Activated naive CD4-positive, alpha-beta T cell treated with anti-CD3 and anti-CD28 coated beads for 36 hours (primary cell): ENCODE data around the gene PCBP4. TPM values are rescaled to one million over a fixed set of nuclear protein-coding genes. Genes with fewer than 3 reads are reported as not detected.
"Not testable (repeated sequence)": the region's sequence is repeated elsewhere in the genome, so short reads cannot be mapped to it uniquely, and the experiment has no call there.

Source experiments
- CTCF ChIA-PET: fragments of 350-600 bp; sonication (Branson Sonifier 250); formaldehyde crosslinking; loops from one replicate; lab custom pipeline; 2021; ENCODE audit warnings: antibody characterized with exemption; lab: Charles Lee
- DNase-seq: peaks from one replicate; pipeline ENCODE4 v3.0.0-alpha.2; 2020
- H3K27ac Mint-ChIP-seq: one replicate; pipeline ENCODE4 v1.8.0; 2021; ENCODE audit warnings: mild to moderate bottlenecking, mixed read lengths
- H3K27me3 Mint-ChIP-seq: one replicate; pipeline ENCODE4 v1.8.0; 2021; ENCODE audit warnings: low read depth, mixed read lengths
- H3K36me3 Mint-ChIP-seq: one replicate; pipeline ENCODE4 v1.8.0; 2021; ENCODE audit warnings: low read depth, mixed read lengths
- H3K4me1 Mint-ChIP-seq: one replicate; pipeline ENCODE4 v1.8.0; 2021; ENCODE audit warnings: low read depth, mixed read lengths
- H3K4me3 Mint-ChIP-seq: one replicate; pipeline ENCODE4 v1.8.0; 2021; ENCODE audit warnings: mild to moderate bottlenecking, moderate library complexity, mixed read lengths
- H3K9me3 Mint-ChIP-seq: one replicate; pipeline ENCODE4 v1.8.0; 2021; ENCODE audit warnings: mixed read lengths
- intact Hi-C: fragments of 100-400 bp; cut with micrococcal nuclease; formaldehyde crosslinking; loops from one replicate; pipeline ENCODE4 v1.15.1; 2023
- total RNA-seq, 2 experiments: library from RNA; stranded (reverse); gene quantifications; one replicate each; pipeline ENCODE4 v1.2.3, GENCODE V29; 2021

The PCBP4 gene
- total RNA-seq, 2 experiments from 2014 or later, result 8.9 to 9.1 TPM

- Mint-ChIP-seq H3K4me1 (peaks cover 28% of the 10 kb centered on the region), H3K36me3 (peaks cover 43% of the 10 kb centered on the region), H3K4me3 (peak overlapping the region; percentile 98), H3K27ac (peak overlapping the region; percentile 53), H3K9me3 (no peaks in the 10 kb centered on the region), H3K27me3 (no peaks in the 10 kb centered on the region)
- CTCF ChIA-PET, result interaction anchor here (0.7 to 1.7 kb wide), 5 partner anchors 9 to 152 kb away, joined by 3 to 11 read pairs (median 5); partner anchors contain the start of genes ABHD14A, ABHD14B and ACY1
- DNase-seq, result no peak
- intact Hi-C loops, result loop anchor here (10.0 kb wide), 1 partner anchor 693 kb away; the partner anchor contains the start of genes GNL3 and PBRM1
These were observed 24.9 kb upstream of the PCBP4 start for GRCh38 chr3:51992017-51992682.

- CTCF ChIA-PET, result interaction anchor here (0.6 to 1.6 kb wide), 4 partner anchors 8 to 274 kb away, joined by 3 to 11 read pairs (median 4); partner anchors contain the start of gene ACY1
- intact Hi-C loops, result loop anchor here (10.0 kb wide), 1 partner anchor 694 kb away; the partner anchor contains the start of genes GNL3 and PBRM1
- H3K27ac Mint-ChIP-seq, result not testable (repeated sequence)
These were observed 23.3 kb upstream of the PCBP4 start for GRCh38 chr3:51990501-51990971.

GRCh38 chr3:51988286-51989146 lies 21.3 kb upstream of the PCBP4 start:
- Mint-ChIP-seq H3K4me1 (peaks cover 25% of the 10 kb centered on the region), H3K9me3 (no peaks in the 10 kb centered on the region), H3K27ac (peak overlapping the region; percentile 24), H3K4me3 (no peak overlapping the region), H3K36me3 (peaks cover 21% of the 10 kb centered on the region), H3K27me3 (no peaks in the 10 kb centered on the region)
- no peak for DNase-seq
- intact Hi-C loops, result no loop called here
- CTCF ChIA-PET, result no interaction called here

More at GRCh38 chr3:51990501-51990971, 23.3 kb upstream of the PCBP4 start:
- H3K9me3 Mint-ChIP-seq, DNase-seq, H3K4me3 Mint-ChIP-seq, H3K27me3 Mint-ChIP-seq: not testable (repeated sequence)
- Mint-ChIP-seq H3K36me3 (peaks cover 39% of the 10 kb centered on the region), H3K4me1 (peaks cover 26% of the 10 kb centered on the region)

- H3K9me3 Mint-ChIP-seq, result no peaks in the 10 kb centered on the region
- no peaks in the 10 kb centered on the region for H3K27me3 Mint-ChIP-seq
- H3K4me1 Mint-ChIP-seq, result peaks cover 23% of the 10 kb centered on the region
- H3K4me3 Mint-ChIP-seq, result no peak overlapping the region
- intact Hi-C loops, result no loop called here
- CTCF ChIA-PET, result interaction anchor here (1.1 kb wide), 1 partner anchor 157 kb away, joined by 3 read pairs; no protein-coding TSS in a partner anchor
- peaks cover 13% of the 10 kb centered on the region for H3K36me3 Mint-ChIP-seq
- H3K27ac Mint-ChIP-seq, result no peak overlapping the region
- DNase-seq, result no peak
These were observed 20.3 kb upstream of the PCBP4 start for GRCh38 chr3:51987568-51987967.

GRCh38 chr3:51986010-51986947 lies 19.0 kb upstream of the PCBP4 start:
- CTCF ChIA-PET, result interaction anchor here (1.1 kb wide), 1 partner anchor 159 kb away, joined by 3 read pairs; no protein-coding TSS in a partner anchor
- Mint-ChIP-seq H3K27me3 (no peaks in the 10 kb centered on the region), H3K27ac (no peak overlapping the region), H3K4me1 (peaks cover 28% of the 10 kb centered on the region), H3K4me3 (no peak overlapping the region), H3K36me3 (peaks cover 4% of the 10 kb centered on the region), H3K9me3 (no peaks in the 10 kb centered on the region)
- intact Hi-C loops, result no loop called here
- DNase-seq, result no peak

- Mint-ChIP-seq H3K4me3 (peak overlapping the region; percentile 16), H3K9me3 (no peaks in the 10 kb centered on the region), H3K4me1 (peaks cover 29% of the 10 kb centered on the region), H3K27ac (peak overlapping the region; percentile 31), H3K27me3 (no peaks in the 10 kb centered on the region), H3K36me3 (peaks cover 2% of the 10 kb centered on the region)
- intact Hi-C loops, result no loop called here
- CTCF ChIA-PET, result interaction anchor here (0.6 to 1.9 kb wide), 2 partner anchors 71 to 235 kb away, joined by 3 to 4 read pairs; partner anchors contain the start of gene DUSP7
- no peak for DNase-seq
These were observed 17.8 kb upstream of the PCBP4 start for GRCh38 chr3:51985063-51985462.

GRCh38 chr3:51984269-51984647 lies 17.0 kb upstream of the PCBP4 start:
- intact Hi-C loops, result loop anchor here (5.0 kb wide), 2 partner anchors 303 to 553 kb away; partner anchors contain the start of genes GLYCTK and UQCC5
- no peaks in the 10 kb centered on the region for H3K9me3 Mint-ChIP-seq
- CTCF ChIA-PET, result interaction anchor here (1.9 to 3.9 kb wide), 2 partner anchors 11 to 72 kb away, joined by 4 to 40 read pairs; partner anchors contain the start of genes ABHD14B and DUSP7
- H3K36me3 Mint-ChIP-seq, result peaks cover 2% of the 10 kb centered on the region
- no peak for DNase-seq
- H3K27me3 Mint-ChIP-seq, result no peaks in the 10 kb centered on the region
- H3K4me1 Mint-ChIP-seq, result peaks cover 29% of the 10 kb centered on the region
- H3K4me3 Mint-ChIP-seq, result peak overlapping the region; percentile 95
- H3K27ac Mint-ChIP-seq, result peak overlapping the region; percentile 36

GRCh38 chr3:51983578-51984268 lies 16.5 kb upstream of the PCBP4 start:
- CTCF ChIA-PET, result interaction anchor here (1.1 to 3.9 kb wide), 9 partner anchors 8 to 237 kb away, joined by 4 to 40 read pairs (median 5); partner anchors contain the start of genes ABHD14B, DUSP7, PARP3 and RRP9
- Mint-ChIP-seq H3K27ac (peak overlapping the region; percentile 91), H3K36me3 (peaks cover 2% of the 10 kb centered on the region), H3K27me3 (no peaks in the 10 kb centered on the region), H3K4me3 (peak overlapping the region; percentile 95), H3K9me3 (no peaks in the 10 kb centered on the region), H3K4me1 (peaks cover 29% of the 10 kb centered on the region)
- intact Hi-C loops, result loop anchor here (1.0 to 5.0 kb wide), 6 partner anchors 9 to 554 kb away; partner anchors contain the start of genes ABHD14B, GLYCTK, PARP3 and POC1A
- no peak for DNase-seq

- H3K36me3 Mint-ChIP-seq, result peaks cover 2% of the 10 kb centered on the region
- H3K4me3 Mint-ChIP-seq, result peak within 1 kb of the TSS; percentile 95
These were observed 15.8 kb upstream of the PCBP4 start, which contains the start of gene ACY1 for GRCh38 chr3:51982838-51983577. Gene ACY1 (plus strand): TSS chr3:51983535. CDS start chr3:51984065, 530 bp downstream.

More at GRCh38 chr3:51982838-51983577, 15.8 kb upstream of the PCBP4 start, which contains the start of gene ACY1:
- intact Hi-C loops, result loop anchor here (1.0 to 5.0 kb wide), 6 partner anchors 9 to 554 kb away; partner anchors contain the start of genes ABHD14B, GLYCTK, PARP3 and POC1A
- H3K27ac Mint-ChIP-seq, result peak within 1 kb of the TSS; percentile 91
- no peaks in the 10 kb centered on the region for H3K27me3 Mint-ChIP-seq
- peaks cover 29% of the 10 kb centered on the region for H3K4me1 Mint-ChIP-seq
- peak; percentile 89 for DNase-seq
- CTCF ChIA-PET, result interaction anchor here (0.7 to 3.9 kb wide), 13 partner anchors 9 to 356 kb away, joined by 3 to 40 read pairs (median 4); partner anchors contain the start of genes ABHD14B, DUSP7, PARP3 and RRP9
- no peaks in the 10 kb centered on the region for H3K9me3 Mint-ChIP-seq
